WTC11 (cell line): ENCODE measurements around the gene GJB3. TPM values are rescaled to one million over a fixed set of nuclear protein-coding genes. Genes with fewer than 3 reads are reported as not detected.

Experiments
- ATAC-seq: fragments of 200-7000 bp; cut with Tn5 transposase; 2 replicates; pipeline ENCODE4 v1.10.0; 2021; ENCODE audit warnings: mild to moderate bottlenecking, moderate library complexity
- CTCF ChIA-PET: fragments of 300-600 bp; sonication (Branson Sonifier 250); formaldehyde crosslinking; loops from one replicate; lab custom pipeline; 2021; ENCODE audit warnings: antibody characterized with exemption; lab: Charles Lee
- POLR2A ChIA-PET: fragments of 350-600 bp; sonication (Branson Sonifier 250); formaldehyde crosslinking; loops from one replicate; lab custom pipeline; 2021; ENCODE audit warnings: antibody characterized with exemption; lab: Charles Lee
- DNase-seq: peaks from one replicate; pipeline ENCODE4 v3.0.0; 2021; ENCODE audit warnings: low spot score
- H3K27ac Mint-ChIP-seq: 2 replicates; pipeline ENCODE4 v1.8.0; 2021; ENCODE audit warnings: mixed read lengths
- H3K27me3 Mint-ChIP-seq: 2 replicates; pipeline ENCODE4 v1.8.0; 2021; ENCODE audit warnings: low read depth, mild to moderate bottlenecking, moderate library complexity, mixed read lengths
- H3K36me3 Mint-ChIP-seq: 2 replicates; pipeline ENCODE4 v1.8.0; 2021; ENCODE audit warnings: mixed read lengths
- H3K4me1 Mint-ChIP-seq: 2 replicates; pipeline ENCODE4 v1.8.0; 2022; ENCODE audit warnings: mixed read lengths
- H3K4me3 Mint-ChIP-seq: 2 replicates; pipeline ENCODE4 v1.8.0; 2021; ENCODE audit warnings: mild to moderate bottlenecking, moderate library complexity, mixed read lengths
- H3K9me3 Mint-ChIP-seq: 2 replicates; pipeline ENCODE4 v1.8.0; 2021; ENCODE audit warnings: mixed read lengths
- ATF2 ChIP-seq: sonication (generic); formaldehyde crosslinking; IDR thresholded peaks from 2 replicates; pipeline ENCODE4 v1.8.1; 2022; ENCODE audit warnings: low read depth, missing genetic modification reagents, borderline replicate concordance
- ATF6 ChIP-seq: sonication (generic); formaldehyde crosslinking; IDR thresholded peaks from 2 replicates; pipeline ENCODE4 v1.8.1; 2023; ENCODE audit warnings: mild to moderate bottlenecking, missing genetic modification reagents
- E2F1 ChIP-seq: sonication (generic); formaldehyde crosslinking; IDR thresholded peaks from 2 replicates; pipeline ENCODE4 v1.8.0; 2022; ENCODE audit warnings: mild to moderate bottlenecking, missing genetic modification reagents
- FOXP4 ChIP-seq: sonication (generic); formaldehyde crosslinking; IDR thresholded peaks from 2 replicates; pipeline ENCODE4 v1.8.0; 2022; ENCODE audit warnings: mild to moderate bottlenecking, missing genetic modification reagents
- GABPB1 ChIP-seq: sonication (generic); formaldehyde crosslinking; IDR thresholded peaks from 2 replicates; pipeline ENCODE4 v1.8.1; 2023; ENCODE audit warnings: mild to moderate bottlenecking, missing genetic modification reagents
- HMGXB4 ChIP-seq: sonication (generic); formaldehyde crosslinking; IDR thresholded peaks from 2 replicates; pipeline ENCODE4 v1.8.1; 2023; ENCODE audit warnings: mild to moderate bottlenecking, moderate library complexity, missing genetic modification reagents
- JAZF1 ChIP-seq: fragments of 250-450 bp; sonication (Bioruptor Pico); IDR thresholded peaks from 2 replicates; pipeline ENCODE4 v1.9.0; 2021; ENCODE audit warnings: moderate library complexity, mild to moderate bottlenecking, inconsistent platforms
- NR1H2 ChIP-seq: sonication (generic); formaldehyde crosslinking; IDR thresholded peaks from 2 replicates; pipeline ENCODE4 v1.9.0; 2021; ENCODE audit warnings: mild to moderate bottlenecking, moderate library complexity, missing genetic modification reagents
- NR2C2 ChIP-seq: sonication (generic); formaldehyde crosslinking; IDR thresholded peaks from 2 replicates; pipeline ENCODE4 v1.8.0; 2022; ENCODE audit warnings: mild to moderate bottlenecking, missing genetic modification reagents
- NR3C1 ChIP-seq: sonication (generic); formaldehyde crosslinking; conservative IDR thresholded peaks from 2 replicates; pipeline ENCODE4 v1.8.1; 2023; ENCODE audit warnings: low read depth, mild to moderate bottlenecking, missing genetic modification reagents
- OVOL2 ChIP-seq: fragments of 250-450 bp; sonication (Bioruptor Pico); IDR thresholded peaks from 2 replicates; pipeline ENCODE4 v1.9.0; 2021; ENCODE audit warnings: mild to moderate bottlenecking, borderline replicate concordance
- PRDM15 ChIP-seq: sonication (generic); formaldehyde crosslinking; IDR thresholded peaks from 2 replicates; pipeline ENCODE4 v1.8.0; 2022; ENCODE audit warnings: missing genetic modification reagents
- TCF7 ChIP-seq: sonication (generic); formaldehyde crosslinking; IDR thresholded peaks from 2 replicates; pipeline ENCODE4 v1.8.0; 2022; ENCODE audit warnings: mild to moderate bottlenecking, low read depth, missing genetic modification reagents, moderate library complexity
- TEAD1 ChIP-seq: sonication (generic); formaldehyde crosslinking; IDR thresholded peaks from 2 replicates; pipeline ENCODE4 v1.8.0; 2022; ENCODE audit warnings: mild to moderate bottlenecking, missing genetic modification reagents
- USF2 ChIP-seq: sonication (generic); formaldehyde crosslinking; IDR thresholded peaks from 2 replicates; pipeline ENCODE4 v1.8.1; 2023; ENCODE audit warnings: mild to moderate bottlenecking, missing genetic modification reagents, moderate library complexity
- ZNF219 ChIP-seq: sonication (generic); formaldehyde crosslinking; IDR thresholded peaks from 2 replicates; pipeline ENCODE4 v1.8.0; 2023; ENCODE audit warnings: missing genetic modification reagents, mild to moderate bottlenecking, borderline replicate concordance
- ZNF317 ChIP-seq: sonication (generic); formaldehyde crosslinking; IDR thresholded peaks from 2 replicates; pipeline ENCODE4 v1.8.1; 2023; ENCODE audit warnings: low read depth, mild to moderate bottlenecking, moderate library complexity, missing genetic modification reagents, borderline replicate concordance
- total RNA-seq: library from RNA; stranded (reverse); gene quantifications from 3 replicates; pipeline ENCODE4 v1.2.3, GENCODE V29; 2021

Gene GJB3
- total RNA-seq, 1 experiment from 2014 or later: 0.46 TPM

- TF ChIP-seq ATF6: no peak
- TF ChIP-seq ATF2 (CRISPR knock-in tag): no peak
- TF ChIP-seq OVOL2 (CRISPR knock-in tag): no peak
- no peak for TF ChIP-seq TCF7 (CRISPR knock-in tag)
- no peak for TF ChIP-seq NR1H2 (CRISPR knock-in tag)
- TF ChIP-seq TEAD1: no peak
- no peak for TF ChIP-seq ZNF219 (CRISPR knock-in tag)
These were observed 19.2 kb downstream of the GJB3 start (continued) for GRCh38 chr1:34800214-34800613.

GRCh38 chr1:34803770-34804169, 22.8 kb downstream of the GJB3 start:
- Mint-ChIP-seq H3K4me1 (no peaks in the 10 kb centered on the region), H3K36me3 (no peaks in the 10 kb centered on the region), H3K4me3 (no peak overlapping the region), H3K9me3 (no peaks in the 10 kb centered on the region), H3K27me3 (peaks cover 2% of the 10 kb centered on the region; the same call in 1 of the 2 replicates), H3K27ac (no peak overlapping the region)
- ChIA-PET CTCF (interaction anchor here (1.3 kb wide), 1 partner anchor 49 kb away, joined by 4 read pairs; no protein-coding TSS in a partner anchor), POLR2A (no interaction called here)
- ATAC-seq: no peak
- TF ChIP-seq PRDM15 (CRISPR knock-in tag) (no peak), ZNF317 (CRISPR knock-in tag) (0 out of 2 replicates have a peak, but pooled peaks have one; percentile 67), GABPB1 (CRISPR knock-in tag) (no peak)
- DNase-seq: no peak

GRCh38 chr1:34806396-34806795, 25.4 kb downstream of the GJB3 start:
- ChIA-PET POLR2A (no interaction called here), CTCF (no interaction called here)
- Mint-ChIP-seq H3K27ac (no peak overlapping the region), H3K36me3 (no peaks in the 10 kb centered on the region), H3K9me3 (peaks cover 10% of the 10 kb centered on the region), H3K4me1 (no peaks in the 10 kb centered on the region), H3K27me3 (peaks cover 3% of the 10 kb centered on the region; the same call in 1 of the 2 replicates), H3K4me3 (no peak overlapping the region)
- DNase-seq (no peak), ATAC-seq (no peak)
- TF ChIP-seq NR3C1 (CRISPR knock-in tag) (no peak), NR2C2 (CRISPR knock-in tag) (no peak), FOXP4 (CRISPR knock-in tag) (no peak), USF2 (CRISPR knock-in tag) (no peak), HMGXB4 (CRISPR knock-in tag) (no peak), E2F1 (CRISPR knock-in tag) (no peak), ATF6 (no peak), JAZF1 (CRISPR knock-in tag) (no peak)
